GM12872 (cell line): ENCODE data around the gene ZNF280C.

ENCODE experiments used
- TF ChIP-seq, protein P1 (sequence below): IDR thresholded peaks from 3 replicates; pipeline ENCODE4 v1.5.1; 2011; ENCODE audit warnings: low read depth, mild to moderate bottlenecking, low read length, moderate library complexity; ENCODE audit not compliant: insufficient read depth

ZNF280C gene

DNA sequence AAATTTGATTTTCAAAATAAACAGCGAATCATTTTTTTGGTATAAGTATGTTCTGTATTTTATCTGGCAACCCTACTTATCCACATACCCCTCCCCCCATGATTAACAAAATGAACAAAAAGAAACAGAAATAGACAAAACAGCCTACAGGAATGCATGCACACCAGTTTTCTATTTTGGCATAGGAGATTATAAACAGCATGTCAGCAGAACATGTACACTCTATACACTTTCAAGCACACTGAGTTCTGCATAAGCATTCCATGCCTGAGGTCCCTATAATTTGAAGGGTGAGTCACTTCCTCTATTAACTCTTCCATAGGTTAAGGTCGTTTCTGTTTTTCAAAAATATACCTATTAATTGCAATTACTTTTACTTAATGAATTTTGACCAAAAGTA is 28.0 kb upstream of the ZNF280C start:
- TF ChIP-seq, protein P1, sequence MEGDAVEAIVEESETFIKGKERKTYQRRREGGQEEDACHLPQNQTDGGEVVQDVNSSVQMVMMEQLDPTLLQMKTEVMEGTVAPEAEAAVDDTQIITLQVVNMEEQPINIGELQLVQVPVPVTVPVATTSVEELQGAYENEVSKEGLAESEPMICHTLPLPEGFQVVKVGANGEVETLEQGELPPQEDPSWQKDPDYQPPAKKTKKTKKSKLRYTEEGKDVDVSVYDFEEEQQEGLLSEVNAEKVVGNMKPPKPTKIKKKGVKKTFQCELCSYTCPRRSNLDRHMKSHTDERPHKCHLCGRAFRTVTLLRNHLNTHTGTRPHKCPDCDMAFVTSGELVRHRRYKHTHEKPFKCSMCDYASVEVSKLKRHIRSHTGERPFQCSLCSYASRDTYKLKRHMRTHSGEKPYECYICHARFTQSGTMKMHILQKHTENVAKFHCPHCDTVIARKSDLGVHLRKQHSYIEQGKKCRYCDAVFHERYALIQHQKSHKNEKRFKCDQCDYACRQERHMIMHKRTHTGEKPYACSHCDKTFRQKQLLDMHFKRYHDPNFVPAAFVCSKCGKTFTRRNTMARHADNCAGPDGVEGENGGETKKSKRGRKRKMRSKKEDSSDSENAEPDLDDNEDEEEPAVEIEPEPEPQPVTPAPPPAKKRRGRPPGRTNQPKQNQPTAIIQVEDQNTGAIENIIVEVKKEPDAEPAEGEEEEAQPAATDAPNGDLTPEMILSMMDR, result no peak

DNA sequence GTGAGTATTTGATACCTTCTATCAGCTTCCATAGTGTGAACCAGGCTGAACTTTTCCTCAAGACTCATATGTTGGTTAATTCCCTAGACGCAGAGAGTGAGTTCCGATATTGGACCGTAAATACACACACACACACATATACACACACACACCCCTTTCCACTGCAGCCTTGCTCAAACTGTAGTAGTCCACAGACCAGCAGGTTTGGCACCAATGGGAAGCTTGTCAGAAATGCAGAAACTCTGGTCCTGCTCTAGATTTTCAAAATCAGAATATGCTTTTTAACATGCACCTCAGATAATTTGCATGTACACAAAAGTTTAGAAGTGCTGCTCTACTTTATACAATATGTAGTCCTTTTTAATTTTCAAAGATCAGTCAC is 27.6 kb upstream of the ZNF280C start:
- TF ChIP-seq, protein P1, result no peak

DNA sequence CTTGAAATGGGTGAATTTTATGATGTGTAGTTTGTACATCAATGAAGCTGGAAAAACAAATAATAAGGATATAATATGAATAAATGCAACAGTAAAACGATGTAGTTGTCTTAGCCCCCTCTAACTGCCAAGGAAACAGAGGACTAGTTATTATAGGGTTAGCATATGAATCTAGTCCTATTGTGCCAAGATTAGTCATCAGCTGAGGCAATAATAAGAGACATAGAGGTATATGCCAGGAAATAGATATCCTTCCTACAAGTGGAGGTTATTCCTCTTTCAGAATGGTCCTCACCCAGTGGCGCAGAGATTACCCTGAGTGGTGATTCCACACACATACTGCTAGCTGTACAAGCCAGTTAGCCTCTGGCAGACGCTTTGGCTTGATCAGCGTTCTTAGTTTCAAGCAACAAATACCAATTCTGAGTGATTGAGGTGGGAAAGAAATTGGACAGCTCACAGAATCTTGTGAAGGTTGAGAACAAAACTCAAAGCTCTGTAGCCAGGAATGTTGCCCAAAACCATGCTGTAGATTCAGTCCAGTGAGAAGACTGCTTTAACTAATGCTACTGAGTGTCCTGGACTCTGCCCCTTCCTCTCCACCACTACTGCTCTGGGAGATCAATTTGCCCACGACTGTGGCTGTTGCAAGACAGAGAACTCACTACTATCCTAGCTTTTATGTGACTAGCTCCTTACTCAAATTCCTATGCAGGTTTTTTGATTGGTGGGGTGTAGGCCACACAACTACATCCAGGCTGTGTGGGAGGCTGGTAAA is 27.0 kb upstream of the ZNF280C start:
- TF ChIP-seq, protein P1, result no peak

DNA sequence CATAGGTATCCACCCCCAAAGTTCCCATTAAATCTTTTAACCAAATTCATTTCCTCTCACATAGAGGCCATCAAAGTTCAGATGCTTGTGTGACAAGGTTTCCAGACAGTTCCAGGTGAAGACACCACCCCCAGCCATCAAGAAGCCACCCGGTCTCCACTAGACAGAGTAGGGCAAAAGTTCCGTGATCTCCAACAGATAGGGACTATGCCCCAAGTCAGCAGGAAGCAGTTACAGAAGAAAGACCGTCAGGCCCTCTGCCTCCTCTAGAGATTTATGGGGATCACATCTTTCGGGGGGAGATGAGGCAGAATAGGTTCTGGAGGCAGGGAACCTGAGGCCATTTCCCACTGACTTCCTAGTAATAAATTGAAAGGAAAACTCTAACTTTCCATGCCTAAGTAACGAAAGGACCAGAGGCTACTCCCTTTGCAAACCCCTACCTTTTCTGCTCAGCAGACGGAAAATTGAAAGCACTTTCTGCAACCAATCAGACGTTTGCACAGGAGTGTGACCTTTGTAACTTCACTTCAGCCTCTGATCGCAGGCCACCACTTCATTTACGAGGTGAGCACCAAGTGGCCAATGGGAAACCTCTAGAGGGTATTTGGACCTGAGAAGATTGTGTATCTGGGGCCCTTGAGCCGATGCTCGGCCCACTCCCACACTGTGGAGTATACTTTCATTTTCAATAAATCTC is 18.5 kb upstream of the ZNF280C start:
- TF ChIP-seq, protein P1, result no peak

DNA sequence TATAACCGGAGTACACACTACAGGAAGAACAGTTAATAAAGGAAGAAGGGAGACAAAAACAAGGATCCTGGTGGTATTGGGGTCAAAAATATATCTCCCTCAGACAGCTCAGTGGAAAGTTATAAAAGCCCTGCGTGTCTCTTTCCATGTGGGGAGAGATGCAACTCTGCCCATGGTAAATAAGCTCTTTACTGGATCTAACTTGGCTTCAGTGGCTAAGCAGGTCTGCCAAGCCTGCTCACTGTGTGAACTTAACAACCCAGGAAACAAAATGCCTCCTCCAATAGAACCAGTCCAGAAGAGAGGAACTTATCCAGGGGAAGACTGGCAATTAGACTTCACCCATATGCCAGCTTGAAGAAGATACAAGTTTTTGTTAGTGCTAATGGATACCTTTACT is 17.0 kb upstream of the ZNF280C start:
- TF ChIP-seq, protein P1, result no peak

DNA sequence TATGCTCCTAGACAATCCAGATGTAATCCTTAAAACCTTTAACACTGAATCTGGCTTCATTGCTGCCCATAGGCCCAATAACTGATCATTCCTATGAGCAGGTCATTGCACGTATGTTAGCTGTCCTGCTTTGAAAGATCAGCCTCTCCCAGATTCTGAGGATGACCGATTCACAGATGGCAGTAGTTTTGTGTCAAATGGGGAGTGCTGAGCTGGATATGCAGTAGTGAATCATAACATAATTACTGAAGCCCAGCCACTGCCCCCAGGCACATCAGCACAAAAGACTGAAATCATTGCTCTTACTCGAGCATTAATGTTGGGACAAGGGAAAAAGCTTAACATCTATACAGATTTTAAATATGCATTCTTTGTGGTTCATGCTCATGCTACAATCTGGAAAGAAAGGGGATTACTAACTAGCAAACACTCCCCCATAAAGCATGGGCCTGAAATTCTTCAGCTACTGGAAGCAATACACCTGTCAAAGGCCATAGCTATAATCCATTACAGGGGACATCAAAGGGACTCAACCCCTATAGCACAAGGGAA is 16.4 kb upstream of the ZNF280C start:
- TF ChIP-seq, protein P1, result no peak

DNA sequence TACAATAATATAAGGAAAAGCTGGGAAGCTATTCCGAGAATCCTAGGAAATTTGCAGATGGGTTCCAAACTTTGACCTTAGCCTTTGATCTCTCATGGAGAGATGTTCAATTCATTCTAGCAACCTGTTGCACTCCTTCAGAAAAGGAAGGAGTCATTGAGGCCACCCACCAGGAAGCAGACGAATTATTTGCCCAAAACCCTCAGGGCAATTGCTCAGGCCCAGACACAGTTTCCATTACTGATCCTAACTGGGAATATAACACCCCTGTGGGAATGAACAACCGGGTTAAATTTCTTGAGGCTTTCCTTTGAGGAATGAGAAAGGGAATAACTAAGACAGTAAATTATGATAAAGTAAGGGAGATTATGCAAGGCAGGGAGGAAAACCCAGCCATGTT is 13.5 kb upstream of the ZNF280C start:
- TF ChIP-seq, protein P1, result no peak
